ENCODE results near the gene PLA1A. TPM values are rescaled to one million over a fixed set of nuclear protein-coding genes. Genes with fewer than 3 reads are reported as not detected.
"Not testable (repeated sequence)": the region's sequence is repeated elsewhere in the genome, so short reads cannot be mapped to it uniquely, and the experiment has no call there.

The PLA1A gene
- total RNA-seq, 1 experiment from 2014 or later, result not detected

DNA sequence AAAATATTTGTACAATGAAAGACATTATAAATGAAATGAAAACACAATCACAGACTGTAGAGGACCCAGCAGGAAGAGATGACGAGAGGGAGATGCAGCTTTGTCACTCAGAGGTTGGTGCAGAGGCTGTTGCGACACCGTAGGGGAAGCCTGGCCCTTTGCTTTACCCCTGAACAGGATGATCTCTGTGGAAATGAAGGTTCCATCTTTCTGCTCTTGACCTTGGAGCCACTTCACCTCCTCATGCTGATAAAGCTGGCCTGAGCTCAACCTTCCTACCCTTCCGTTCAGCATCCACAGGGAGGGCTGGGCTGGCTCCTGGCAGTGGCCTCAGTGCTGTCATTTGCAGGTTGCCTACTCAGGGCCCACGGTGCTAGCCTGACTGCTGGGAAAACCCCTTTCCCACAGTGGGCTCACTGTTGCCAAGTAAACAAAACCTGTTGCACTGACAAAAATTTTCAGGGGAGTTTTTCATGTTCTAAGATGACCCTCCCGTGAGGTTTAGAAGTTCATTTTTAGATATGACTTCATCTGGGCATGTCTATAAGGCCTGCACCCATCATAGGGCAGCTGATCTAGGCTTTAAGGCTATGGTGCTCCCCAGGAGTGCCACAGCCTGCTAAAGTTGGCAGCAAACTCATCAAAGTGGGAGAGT is 35.3 kb upstream of the PLA1A start:
- TF ChIP-seq, protein P1, sequence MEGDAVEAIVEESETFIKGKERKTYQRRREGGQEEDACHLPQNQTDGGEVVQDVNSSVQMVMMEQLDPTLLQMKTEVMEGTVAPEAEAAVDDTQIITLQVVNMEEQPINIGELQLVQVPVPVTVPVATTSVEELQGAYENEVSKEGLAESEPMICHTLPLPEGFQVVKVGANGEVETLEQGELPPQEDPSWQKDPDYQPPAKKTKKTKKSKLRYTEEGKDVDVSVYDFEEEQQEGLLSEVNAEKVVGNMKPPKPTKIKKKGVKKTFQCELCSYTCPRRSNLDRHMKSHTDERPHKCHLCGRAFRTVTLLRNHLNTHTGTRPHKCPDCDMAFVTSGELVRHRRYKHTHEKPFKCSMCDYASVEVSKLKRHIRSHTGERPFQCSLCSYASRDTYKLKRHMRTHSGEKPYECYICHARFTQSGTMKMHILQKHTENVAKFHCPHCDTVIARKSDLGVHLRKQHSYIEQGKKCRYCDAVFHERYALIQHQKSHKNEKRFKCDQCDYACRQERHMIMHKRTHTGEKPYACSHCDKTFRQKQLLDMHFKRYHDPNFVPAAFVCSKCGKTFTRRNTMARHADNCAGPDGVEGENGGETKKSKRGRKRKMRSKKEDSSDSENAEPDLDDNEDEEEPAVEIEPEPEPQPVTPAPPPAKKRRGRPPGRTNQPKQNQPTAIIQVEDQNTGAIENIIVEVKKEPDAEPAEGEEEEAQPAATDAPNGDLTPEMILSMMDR (conservative IDR thresholded peaks at IDR 0.05), result no peak
- TF ChIP-seq EZH2 (IDR thresholded peaks at IDR 0.05; ENCODE audit: low read depth), result no peak
- Histone ChIP-seq H3F3A (ENCODE audit: insufficient read depth, low read depth) (no peaks in the 10 kb centered on the region), H3K79me2 (ENCODE audit: low read depth) (no peaks in the 10 kb centered on the region), H3K9me2 (ENCODE audit: insufficient read depth) (no peaks in the 10 kb centered on the region), H3K27ac (no peak overlapping the region), H3K27me3 (ENCODE audit: insufficient read depth, low read depth) (peaks cover 2% of the 10 kb centered on the region; the same call in 1 of the 2 replicates), H3K4me2 (no peak overlapping the region), H4K20me1 (ENCODE audit: insufficient read depth) (no peaks in the 10 kb centered on the region), H2AFZ (no peak overlapping the region), H3K4me3 (no peak overlapping the region), H3K4me1 (replicated peaks; ENCODE audit: insufficient read depth) (no peaks in the 10 kb centered on the region), H3K9me3 (ENCODE audit: insufficient read depth, low read depth) (no peaks in the 10 kb centered on the region), H3K36me3 (ENCODE audit: low read depth) (no peaks in the 10 kb centered on the region)
- intact Hi-C loops (cut with micrococcal nuclease; ENCODE audit: unreplicated experiment), result no loop called here
- no TSS peak for BruUV-seq (replicated peaks)
- DNase-seq, result no peak
- ChIA-PET POLR2A (ENCODE audit: unreplicated experiment) (no interaction called here), CTCF (no interaction called here)

DNA sequence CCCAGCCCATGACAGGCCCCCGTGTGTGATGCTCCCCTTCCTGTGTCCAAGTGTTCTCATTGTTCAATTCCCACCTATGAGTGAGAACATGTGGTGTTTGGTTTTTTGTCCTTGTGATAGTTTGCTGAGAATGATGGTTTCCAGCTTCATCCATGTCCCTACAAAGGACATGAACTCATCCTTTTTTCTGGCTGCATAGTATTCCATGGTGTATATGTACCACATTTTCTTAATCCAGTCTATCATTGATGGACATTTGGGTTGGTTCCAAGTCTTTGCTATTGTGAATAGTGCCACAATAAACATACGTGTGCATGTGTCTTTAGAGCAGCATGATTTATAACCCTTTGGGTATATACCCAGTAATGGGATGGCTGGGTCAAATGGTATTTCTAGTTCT is 34.4 kb upstream of the PLA1A start:
- H3K9me2 ChIP-seq (ENCODE audit: insufficient read depth); H3K36me3 ChIP-seq (ENCODE audit: low read depth); POLR2A ChIA-PET (ENCODE audit: unreplicated experiment); H3K79me2 ChIP-seq (ENCODE audit: low read depth); CTCF ChIA-PET; intact Hi-C loops (cut with micrococcal nuclease; ENCODE audit: unreplicated experiment); H3K27ac ChIP-seq; DNase-seq; H4K20me1 ChIP-seq (ENCODE audit: insufficient read depth); H3K27me3 ChIP-seq (ENCODE audit: insufficient read depth, low read depth); BruUV-seq (replicated peaks); H3K4me1 ChIP-seq (replicated peaks; ENCODE audit: insufficient read depth); H2AFZ ChIP-seq; H3K4me2 ChIP-seq; H3K4me3 ChIP-seq; H3F3A ChIP-seq (ENCODE audit: insufficient read depth, low read depth); H3K9me3 ChIP-seq (ENCODE audit: insufficient read depth, low read depth): not testable (repeated sequence)

DNA sequence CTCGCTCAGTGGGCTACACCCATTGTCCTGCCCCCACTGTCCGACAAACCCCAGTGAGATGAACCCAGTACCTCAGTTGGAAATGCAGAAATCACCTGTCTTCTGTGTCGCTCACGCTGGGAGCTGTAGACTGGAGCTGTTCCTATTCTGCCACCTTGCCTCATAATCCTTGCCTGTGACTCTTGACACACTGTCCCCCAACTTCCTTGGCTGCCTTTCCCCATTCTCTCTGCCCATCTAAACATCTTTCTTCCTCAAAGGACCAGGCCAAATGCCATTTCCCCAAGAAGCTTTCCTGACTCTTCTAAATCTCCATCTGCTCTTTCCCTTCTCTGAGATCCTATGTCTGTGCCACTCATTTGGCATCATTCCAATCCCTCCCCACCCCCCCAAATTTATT is 28.5 kb upstream of the PLA1A start:
- CTCF ChIA-PET, result no interaction called here
- no TSS peak for BruUV-seq (replicated peaks)
- intact Hi-C loops (cut with micrococcal nuclease; ENCODE audit: unreplicated experiment), result no loop called here
- no peak overlapping the region for H3K4me2 ChIP-seq
- TF ChIP-seq EZH2 (IDR thresholded peaks at IDR 0.05; ENCODE audit: low read depth), result no peak
- TF ChIP-seq, protein P1 (conservative IDR thresholded peaks at IDR 0.05), result no peak
- H4K20me1 ChIP-seq (ENCODE audit: insufficient read depth), result no peaks in the 10 kb centered on the region
- POLR2A ChIA-PET (ENCODE audit: unreplicated experiment), result interaction anchor here (0.9 kb wide), 1 partner anchor 1034 kb away, joined by 11 read pairs; no protein-coding TSS in a partner anchor
- no peaks in the 10 kb centered on the region for H3K36me3 ChIP-seq (ENCODE audit: low read depth)
- no peaks in the 10 kb centered on the region for H3K79me2 ChIP-seq (ENCODE audit: low read depth)
- H3K9me2 ChIP-seq (ENCODE audit: insufficient read depth), result no peaks in the 10 kb centered on the region
- H3K27ac ChIP-seq, result no peak overlapping the region
- no peaks in the 10 kb centered on the region for H3K9me3 ChIP-seq (ENCODE audit: insufficient read depth, low read depth)
- H3F3A ChIP-seq (ENCODE audit: insufficient read depth, low read depth), result no peaks in the 10 kb centered on the region
- H3K27me3 ChIP-seq (ENCODE audit: insufficient read depth, low read depth), result peaks cover 18% of the 10 kb centered on the region
- no peak overlapping the region for H2AFZ ChIP-seq
- no peaks in the 10 kb centered on the region for H3K4me1 ChIP-seq (replicated peaks; ENCODE audit: insufficient read depth)
- no peak overlapping the region for H3K4me3 ChIP-seq
- no peak for DNase-seq

DNA sequence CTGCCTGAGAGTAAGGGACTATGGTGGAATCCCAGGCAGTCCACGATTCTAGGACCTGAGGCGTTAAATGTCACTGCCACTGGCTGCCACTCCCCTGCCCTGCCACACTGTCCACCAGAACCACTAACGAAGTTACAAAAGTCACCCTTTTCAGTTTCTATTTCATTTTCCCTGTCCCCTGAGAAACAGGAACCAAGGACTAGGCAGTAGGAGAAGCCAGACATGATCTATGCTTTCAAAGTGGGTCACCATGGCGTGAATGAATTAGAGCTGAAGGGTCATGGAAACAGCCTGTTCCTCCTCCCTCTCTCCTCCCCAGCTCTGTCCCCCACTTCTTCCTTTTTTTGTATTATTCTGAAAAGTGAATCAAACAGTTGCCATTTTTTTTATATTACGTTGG is 27.5 kb upstream of the PLA1A start:
- Histone ChIP-seq H3K27ac (no peak overlapping the region), H3K4me3 (no peak overlapping the region), H3K27me3 (ENCODE audit: insufficient read depth, low read depth) (peaks cover 18% of the 10 kb centered on the region), H4K20me1 (ENCODE audit: insufficient read depth) (no peaks in the 10 kb centered on the region), H3K4me1 (replicated peaks; ENCODE audit: insufficient read depth) (no peaks in the 10 kb centered on the region), H3K79me2 (ENCODE audit: low read depth) (no peaks in the 10 kb centered on the region), H3K9me3 (ENCODE audit: insufficient read depth, low read depth) (no peaks in the 10 kb centered on the region), H2AFZ (no peak overlapping the region), H3K9me2 (ENCODE audit: insufficient read depth) (no peaks in the 10 kb centered on the region), H3F3A (ENCODE audit: insufficient read depth, low read depth) (no peaks in the 10 kb centered on the region), H3K36me3 (ENCODE audit: low read depth) (no peaks in the 10 kb centered on the region), H3K4me2 (no peak overlapping the region)
- POLR2A ChIA-PET (ENCODE audit: unreplicated experiment), result interaction anchor here (0.9 kb wide), 1 partner anchor 1032 kb away, joined by 11 read pairs; no protein-coding TSS in a partner anchor
- intact Hi-C loops (cut with micrococcal nuclease; ENCODE audit: unreplicated experiment), result no loop called here
- no peak for DNase-seq
- CTCF ChIA-PET, result no interaction called here
- no peak for TF ChIP-seq EZH2 (IDR thresholded peaks at IDR 0.05; ENCODE audit: low read depth)
- TF ChIP-seq, protein P1 (conservative IDR thresholded peaks at IDR 0.05), result no peak
- no TSS peak for BruUV-seq (replicated peaks)

Data from PC-9 (cell line).